NT2/D1 (cell line): ENCODE data around the gene MTCH1.

Experiments
- DNase-seq: peaks from one replicate; pipeline ENCODE4 v3.0.0-alpha.2; 2011; ENCODE audit warnings: low read depth, low spot score
- H3K27me3 ChIP-seq: 2 replicates; pipeline ENCODE4 v1.6.0; 2011; ENCODE audit warnings: mild to moderate bottlenecking; ENCODE audit not compliant: insufficient read length, insufficient read depth
- H3K36me3 ChIP-seq: 2 replicates; pipeline ENCODE4 v1.6.1; 2011; ENCODE audit warnings: mild to moderate bottlenecking, low read length, mixed read lengths; ENCODE audit not compliant: insufficient read depth, insufficient read length
- H3K4me1 ChIP-seq: 2 replicates; pipeline ENCODE4 v1.5.1; 2011; ENCODE audit not compliant: insufficient read depth, insufficient read length
- H3K4me3 ChIP-seq: 2 replicates; pipeline ENCODE4 v1.5.1; 2011; ENCODE audit warnings: low read depth; ENCODE audit not compliant: insufficient read length
- H3K9ac ChIP-seq: 2 replicates; pipeline ENCODE4 v1.6.0; 2011; ENCODE audit warnings: low read depth; ENCODE audit not compliant: insufficient read length
- H3K9me3 ChIP-seq: 2 replicates; pipeline ENCODE4 v1.5.1; 2011; ENCODE audit warnings: mild to moderate bottlenecking, low read length; ENCODE audit not compliant: insufficient read depth
- SUZ12 ChIP-seq: IDR thresholded peaks from 2 replicates; pipeline ENCODE4 v1.6.1; 2011; ENCODE audit not compliant: insufficient read length, insufficient read depth; ENCODE audit errors: extremely low read depth
- YY1 ChIP-seq: IDR thresholded peaks from 2 replicates; pipeline ENCODE4 v1.6.1; 2011; ENCODE audit not compliant: insufficient read length, insufficient read depth
- ZNF274 ChIP-seq: IDR thresholded peaks from 2 replicates; pipeline ENCODE4 v1.6.1; 2011; ENCODE audit warnings: mild to moderate bottlenecking, low read depth, low read length

The MTCH1 gene

DNA sequence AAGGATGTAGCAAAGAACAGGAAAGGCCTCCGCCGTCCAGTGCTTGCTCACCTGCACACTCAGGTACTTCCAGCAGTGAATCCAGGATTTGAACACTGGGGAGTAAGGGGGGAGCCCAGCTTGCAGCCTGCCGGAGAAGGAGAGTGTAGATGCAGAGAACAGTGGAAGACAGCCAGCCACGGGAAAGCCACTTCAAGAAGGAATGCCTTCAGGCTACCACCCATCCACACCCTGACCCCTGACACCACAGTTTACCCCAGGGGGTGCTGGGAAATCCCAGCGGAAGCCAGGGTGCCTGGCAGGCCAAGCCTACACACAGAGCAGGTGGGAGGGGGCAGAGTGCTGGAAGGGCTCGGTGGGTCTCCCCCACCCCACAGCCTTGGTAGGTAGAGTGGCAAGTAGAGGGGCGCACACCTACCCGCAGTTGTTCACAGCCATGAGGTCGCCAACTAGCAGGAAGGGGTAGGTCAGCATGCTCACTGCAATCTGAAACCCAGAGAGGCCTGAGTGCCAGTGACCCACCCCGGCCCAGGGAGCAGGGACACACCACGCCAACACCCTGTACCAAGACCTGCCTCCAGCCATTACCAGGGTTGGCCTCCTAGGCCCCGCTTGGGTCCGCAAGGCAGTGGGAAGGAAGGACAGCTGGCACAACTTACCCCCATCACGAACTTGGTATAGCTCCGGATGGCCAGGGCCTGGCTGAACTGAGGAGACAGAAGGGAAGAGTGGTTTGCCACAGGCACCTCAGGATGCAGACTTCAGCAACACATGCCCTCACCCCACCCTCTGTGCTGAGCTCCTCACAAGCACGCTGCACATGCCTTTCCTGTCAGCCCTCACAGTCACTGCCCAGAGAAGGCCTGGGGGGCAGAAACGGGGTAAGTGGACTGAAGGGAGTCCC lies 15.8 kb downstream of the MTCH1 start:
- no peak for DNase-seq
- Histone ChIP-seq H3K36me3 (peaks cover 89% of the 10 kb centered on the region), H3K4me3 (no peak overlapping the region), H3K9ac (no peak overlapping the region), H3K27me3 (no peaks in the 10 kb centered on the region), H3K9me3 (no peaks in the 10 kb centered on the region), H3K4me1 (peaks cover 2% of the 10 kb centered on the region)
- TF ChIP-seq SUZ12 (no peak), ZNF274 (no peak), YY1 (no peak)

DNA sequence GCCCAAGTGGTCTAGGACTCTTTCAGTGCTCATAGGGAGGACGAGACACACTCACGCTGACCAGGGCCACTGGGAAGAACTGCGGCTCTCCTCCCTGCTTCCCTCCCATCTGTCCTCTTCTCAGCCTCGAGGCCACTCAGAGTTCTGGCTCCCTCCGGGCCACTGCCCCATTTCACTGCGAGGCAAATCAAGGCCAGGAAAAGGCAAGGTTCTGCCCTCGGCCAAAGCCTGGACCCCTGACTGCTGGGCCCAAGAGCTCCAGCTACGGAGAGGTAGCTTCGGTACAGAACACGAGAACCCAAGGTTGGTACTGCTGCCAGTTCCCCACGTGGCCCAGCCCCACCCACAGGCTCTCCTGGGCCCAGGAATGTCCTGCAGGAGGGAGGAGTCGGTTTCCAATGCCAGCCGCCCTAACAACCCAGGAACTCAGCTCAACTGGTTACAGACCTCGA lies 16.7 kb downstream of the MTCH1 start:
- H3K36me3 ChIP-seq: peaks cover 79% of the 10 kb centered on the region
- H3K9ac ChIP-seq: no peak overlapping the region
- TF ChIP-seq ZNF274 (no peak), SUZ12 (no peak), YY1 (no peak)
- H3K9me3 ChIP-seq: no peaks in the 10 kb centered on the region
- H3K4me3 ChIP-seq: no peak overlapping the region
- H3K27me3 ChIP-seq: no peaks in the 10 kb centered on the region
- peaks cover 2% of the 10 kb centered on the region for H3K4me1 ChIP-seq
- DNase-seq: no peak

GRCh38 chr6:36968266-36968977 lies 17.6 kb downstream of the MTCH1 start:
- no peak overlapping the region for H3K4me3 ChIP-seq
- no peaks in the 10 kb centered on the region for H3K27me3 ChIP-seq
- DNase-seq: no peak
- peaks cover 6% of the 10 kb centered on the region for H3K4me1 ChIP-seq
- H3K9me3 ChIP-seq: no peaks in the 10 kb centered on the region
- no peak for TF ChIP-seq YY1
- TF ChIP-seq SUZ12: no peak
- TF ChIP-seq ZNF274: no peak
- no peak overlapping the region for H3K9ac ChIP-seq
- peaks cover 71% of the 10 kb centered on the region for H3K36me3 ChIP-seq

DNA sequence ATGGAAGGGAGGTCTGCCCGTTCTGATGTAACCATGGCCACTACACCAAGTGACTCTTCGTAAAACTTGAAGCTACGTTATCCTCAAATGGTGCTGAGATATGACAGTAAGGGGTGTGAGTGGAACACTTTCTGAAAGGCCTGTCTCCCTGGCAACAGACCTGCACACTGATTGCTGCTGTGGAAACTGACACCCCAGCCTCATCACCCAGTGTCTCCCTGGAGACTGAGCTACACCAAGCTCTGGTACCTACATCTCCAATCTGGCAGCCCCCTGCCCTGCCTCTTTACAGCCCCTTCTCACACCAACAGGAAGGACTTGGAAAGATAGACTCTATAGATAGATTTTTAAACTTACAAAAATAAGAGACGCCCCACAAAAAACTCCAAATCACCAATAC lies 18.2 kb downstream of the MTCH1 start:
- no peaks in the 10 kb centered on the region for H3K9me3 ChIP-seq
- no peaks in the 10 kb centered on the region for H3K27me3 ChIP-seq
- H3K36me3 ChIP-seq: peaks cover 64% of the 10 kb centered on the region
- no peak for TF ChIP-seq YY1
- no peak for TF ChIP-seq SUZ12
- TF ChIP-seq ZNF274: no peak
- H3K9ac ChIP-seq: no peak overlapping the region
- no peak overlapping the region for H3K4me3 ChIP-seq
- peaks cover 8% of the 10 kb centered on the region for H3K4me1 ChIP-seq
- DNase-seq: no peak

GRCh38 chr6:36967301-36967700 lies 18.7 kb downstream of the MTCH1 start:
- H3K4me3 ChIP-seq: no peak overlapping the region
- no peak for DNase-seq
- peaks cover 8% of the 10 kb centered on the region for H3K4me1 ChIP-seq
- no peaks in the 10 kb centered on the region for H3K27me3 ChIP-seq
- peaks cover 60% of the 10 kb centered on the region for H3K36me3 ChIP-seq
- H3K9me3 ChIP-seq: no peaks in the 10 kb centered on the region
- H3K9ac ChIP-seq: no peak overlapping the region
- TF ChIP-seq SUZ12 (no peak), YY1 (no peak), ZNF274 (no peak)

GRCh38 chr6:36964908-36965307 lies 21.1 kb downstream of the MTCH1 start:
- Histone ChIP-seq H3K9ac (no peak overlapping the region), H3K36me3 (peaks cover 36% of the 10 kb centered on the region), H3K4me3 (no peak overlapping the region), H3K27me3 (no peaks in the 10 kb centered on the region), H3K4me1 (peaks cover 5% of the 10 kb centered on the region), H3K9me3 (no peaks in the 10 kb centered on the region)
- no peak for TF ChIP-seq ZNF274
- TF ChIP-seq YY1: no peak
- no peak for TF ChIP-seq SUZ12
- DNase-seq: no peak

DNA sequence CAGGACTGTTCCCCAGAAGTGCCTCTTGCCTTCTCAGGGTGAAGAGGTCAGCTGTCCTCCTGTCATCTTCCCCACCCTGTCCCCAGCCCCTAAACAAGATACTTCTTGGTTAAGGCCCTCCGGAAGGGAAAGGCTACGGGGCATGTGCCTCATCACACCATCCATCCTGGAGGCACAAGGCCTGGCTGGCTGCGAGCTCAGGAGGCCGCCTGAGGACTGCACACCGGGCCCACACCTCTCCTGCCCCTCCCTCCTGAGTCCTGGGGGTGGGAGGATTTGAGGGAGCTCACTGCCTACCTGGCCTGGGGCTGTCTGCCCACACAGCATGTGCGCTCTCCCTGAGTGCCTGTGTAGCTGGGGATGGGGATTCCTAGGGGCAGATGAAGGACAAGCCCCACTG lies 21.6 kb downstream of the MTCH1 start:
- TF ChIP-seq ZNF274 (no peak), SUZ12 (no peak), YY1 (no peak)
- Histone ChIP-seq H3K9ac (peak overlapping the region; percentile 10), H3K4me3 (no peak overlapping the region), H3K27me3 (no peaks in the 10 kb centered on the region), H3K4me1 (peaks cover 5% of the 10 kb centered on the region), H3K36me3 (peaks cover 30% of the 10 kb centered on the region), H3K9me3 (no peaks in the 10 kb centered on the region)
- DNase-seq: no peak
